Stimulated activated CD8-positive, alpha-beta memory T cell treated with anti-CD3 and anti-CD28 coated beads, Interleukin-7, amount 100 ng/mL, for 1 hour (primary cell): ENCODE results near the gene NUTM2E.
"Not testable (repeated sequence)": the region's sequence is repeated elsewhere in the genome, so short reads cannot be mapped to it uniquely, and the experiment has no call there.

Experiments
- DNase-seq, 2 donors: peaks; one replicate each; pipeline ENCODE4 v3.0.0-alpha.2; 2020; ENCODE audit warnings: low read depth in 2 of 2

The NUTM2E gene, protein sequence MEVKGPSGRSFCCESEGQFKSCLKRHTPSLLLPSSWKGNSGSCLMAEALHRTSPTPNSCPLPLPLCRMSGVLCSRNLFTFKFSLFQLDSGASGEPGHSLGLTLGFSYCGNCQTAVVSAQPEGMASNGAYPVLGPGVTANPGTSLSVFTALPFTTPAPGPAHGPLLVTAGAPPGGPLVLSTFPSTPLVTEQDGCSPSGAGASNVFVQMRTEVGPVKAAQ (N-terminal part only)

DNA sequence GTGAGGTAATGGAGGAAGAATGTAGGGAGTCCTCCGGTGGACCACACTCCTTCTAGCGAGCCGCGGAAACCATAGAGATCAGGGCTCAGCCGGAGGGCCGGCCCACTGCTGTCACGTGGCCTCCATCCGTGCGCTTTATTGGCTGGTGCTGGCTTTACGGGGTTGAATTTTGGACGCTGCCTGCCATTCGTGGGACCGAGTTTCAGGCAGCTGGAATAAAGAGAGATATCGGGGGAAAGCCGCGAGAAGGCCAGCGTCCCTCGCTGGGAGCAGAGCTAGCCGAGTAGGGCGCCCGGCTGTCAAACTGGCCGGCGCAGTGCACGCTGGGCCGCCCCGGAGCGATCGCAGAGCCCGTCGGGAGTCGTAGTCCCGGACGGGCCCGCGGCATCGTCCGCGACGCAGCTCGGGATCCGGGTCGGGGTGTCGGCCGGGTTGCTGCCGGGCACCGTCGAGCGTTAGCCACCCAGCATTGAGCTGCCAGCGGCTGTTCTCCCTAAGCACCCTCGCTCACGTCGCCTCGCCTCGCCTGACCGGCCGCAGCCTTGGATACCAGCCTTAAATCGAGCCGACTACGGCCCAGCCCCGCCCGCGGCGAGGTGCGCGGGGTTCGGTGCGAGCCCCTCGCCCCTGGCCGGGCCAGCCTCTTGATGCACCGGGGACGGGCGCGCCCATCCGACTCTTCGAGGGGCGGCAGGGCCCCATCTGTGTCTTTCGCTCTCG is at the start of gene NUTM2E:
Gene NUTM2E, plus strand, starts transcription at position 244 of the 720 bp plus-strand sequence. CDS start 15,002 bp downstream, outside the sequence.
- DNase-seq = peak; percentile 45

DNA sequence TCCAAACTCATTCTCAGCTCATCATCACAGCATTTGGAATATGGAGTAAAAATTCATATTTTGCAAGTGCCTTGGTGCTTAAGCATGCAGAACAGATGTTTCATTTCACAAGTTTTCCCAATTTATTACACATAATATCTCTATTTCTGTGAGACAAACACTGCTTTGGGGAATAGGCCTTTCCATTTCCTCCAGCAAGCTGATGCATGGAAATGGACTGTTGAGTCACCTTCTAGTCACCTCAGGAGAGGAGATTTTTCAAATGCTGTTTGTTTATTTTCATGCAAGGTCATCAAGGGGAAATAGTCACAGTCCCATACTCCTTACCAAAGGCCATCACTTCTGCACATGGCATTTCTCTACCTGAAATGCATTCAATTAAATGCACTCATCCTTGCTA is 48.5 kb upstream of the NUTM2E start:
- DNase-seq = not testable (repeated sequence)

GRCh38 chr10:79779310-79779938 is 47.1 kb upstream of the NUTM2E start:
- DNase-seq = peak; percentile 20 to 32

- not testable (repeated sequence) for DNase-seq
These were observed 46.5 kb upstream of the NUTM2E start for GRCh38 chr10:79779992-79780391.

GRCh38 chr10:79781584-79781983 is 45.0 kb upstream of the NUTM2E start:
- not testable (repeated sequence) for DNase-seq

GRCh38 chr10:79787455-79787952 is 39.0 kb upstream of the NUTM2E start:
- not testable (repeated sequence) for DNase-seq

GRCh38 chr10:79789351-79789750 is 37.2 kb upstream of the NUTM2E start:
- DNase-seq = not testable (repeated sequence)

GRCh38 chr10:79791906-79792517 is 34.5 kb upstream of the NUTM2E start:
- DNase-seq = not testable (repeated sequence)

GRCh38 chr10:79799337-79799736 is 27.2 kb upstream of the NUTM2E start:
- DNase-seq = not testable (repeated sequence)

GRCh38 chr10:79805857-79806256 is 20.7 kb upstream of the NUTM2E start:
- not testable (repeated sequence) for DNase-seq

- DNase-seq = not testable (repeated sequence)
These were observed 14.6 kb upstream of the NUTM2E start for GRCh38 chr10:79811895-79812294.

GRCh38 chr10:79816290-79816689 is 10.2 kb upstream of the NUTM2E start:
- DNase-seq = not testable (repeated sequence)

DNA sequence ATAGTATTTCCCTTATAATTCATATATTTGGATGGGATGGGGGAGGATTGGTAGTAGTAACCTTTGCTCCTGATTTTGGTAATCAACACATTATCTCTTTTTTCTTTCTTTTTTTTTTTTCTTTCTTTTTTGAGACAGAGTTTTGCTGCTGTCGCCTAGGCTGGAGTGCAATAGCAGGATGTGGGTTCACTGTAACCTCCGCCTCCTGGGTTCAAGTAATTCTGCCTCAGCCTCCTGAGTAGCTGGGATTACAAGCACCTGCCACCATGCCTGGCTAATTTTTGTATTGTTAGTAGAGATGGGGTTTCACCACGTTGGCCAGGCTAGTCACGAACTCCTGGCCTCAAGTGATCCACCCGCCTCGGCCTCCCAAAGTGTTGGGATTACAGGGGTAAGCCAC is 3.2 kb upstream of the NUTM2E start:
- DNase-seq = not testable (repeated sequence)

DNA sequence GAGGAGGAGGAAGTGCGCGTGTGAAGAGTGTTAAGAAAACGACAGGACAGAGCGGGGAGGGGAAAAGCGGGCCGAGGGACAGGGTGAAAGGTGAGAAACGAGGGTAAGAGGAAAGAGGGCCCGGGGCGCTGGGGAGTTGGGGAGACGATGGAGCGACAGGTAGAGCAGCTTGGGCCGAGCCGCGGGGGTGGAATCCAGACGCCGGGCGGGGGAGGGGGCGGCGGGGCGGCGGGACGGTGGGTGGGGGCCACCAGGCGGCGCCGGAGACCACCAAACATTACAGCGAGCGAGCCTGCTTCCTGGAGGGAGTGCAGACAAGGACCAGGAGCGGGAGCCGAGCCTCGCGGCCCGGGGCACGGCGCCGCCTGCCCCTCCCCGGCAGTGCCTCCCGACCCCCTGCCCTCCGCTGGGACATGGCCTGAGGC is 940 bp upstream of the NUTM2E start:
- DNase-seq = not testable (repeated sequence)

GRCh38 chr10:79826131-79826495 is 426 bp upstream of the NUTM2E start:
- not testable (repeated sequence) for DNase-seq

DNA sequence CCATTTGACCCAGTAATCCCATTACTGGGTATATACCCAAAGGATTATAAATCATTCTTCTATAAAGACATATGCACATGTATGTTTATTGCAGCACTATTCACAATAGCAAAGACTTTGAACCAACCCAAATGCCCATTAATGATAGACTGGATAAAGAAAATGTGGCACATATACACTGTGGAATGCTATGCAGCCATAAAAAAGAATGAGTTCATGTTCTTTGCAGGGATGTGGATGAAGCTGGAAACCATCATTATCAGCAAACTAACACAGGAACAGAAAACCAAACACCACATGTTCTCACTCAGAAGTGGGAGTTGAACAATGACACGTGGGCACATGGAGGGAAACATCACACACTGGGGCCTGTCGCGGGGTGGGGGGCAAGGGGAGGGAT is 7.3 kb downstream of the NUTM2E start:
- DNase-seq = not testable (repeated sequence)

GRCh38 chr10:79835891-79836290 is 9.4 kb downstream of the NUTM2E start:
- not testable (repeated sequence) for DNase-seq

DNA sequence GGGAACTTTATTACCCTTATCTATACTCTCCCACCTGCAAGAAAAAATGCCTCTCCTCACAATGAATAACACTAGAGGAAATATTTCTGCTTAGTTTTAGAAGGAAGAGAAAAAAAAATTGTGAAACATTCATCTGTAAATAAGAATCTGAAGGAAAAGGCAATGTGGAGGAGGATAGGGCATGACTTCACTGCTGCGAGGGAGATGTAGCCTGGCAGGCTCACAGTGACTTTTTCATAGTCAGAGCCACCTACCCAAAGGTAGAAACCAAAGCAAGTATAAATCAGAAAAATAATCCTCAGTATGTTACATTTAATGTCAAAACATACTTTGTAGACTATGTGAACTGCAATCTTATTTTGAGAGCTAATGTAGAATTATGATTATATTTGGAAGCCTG is 10.4 kb downstream of the NUTM2E start:
- DNase-seq = not testable (repeated sequence)

GRCh38 chr10:79838441-79838840 is 11.9 kb downstream of the NUTM2E start:
- not testable (repeated sequence) for DNase-seq

DNA sequence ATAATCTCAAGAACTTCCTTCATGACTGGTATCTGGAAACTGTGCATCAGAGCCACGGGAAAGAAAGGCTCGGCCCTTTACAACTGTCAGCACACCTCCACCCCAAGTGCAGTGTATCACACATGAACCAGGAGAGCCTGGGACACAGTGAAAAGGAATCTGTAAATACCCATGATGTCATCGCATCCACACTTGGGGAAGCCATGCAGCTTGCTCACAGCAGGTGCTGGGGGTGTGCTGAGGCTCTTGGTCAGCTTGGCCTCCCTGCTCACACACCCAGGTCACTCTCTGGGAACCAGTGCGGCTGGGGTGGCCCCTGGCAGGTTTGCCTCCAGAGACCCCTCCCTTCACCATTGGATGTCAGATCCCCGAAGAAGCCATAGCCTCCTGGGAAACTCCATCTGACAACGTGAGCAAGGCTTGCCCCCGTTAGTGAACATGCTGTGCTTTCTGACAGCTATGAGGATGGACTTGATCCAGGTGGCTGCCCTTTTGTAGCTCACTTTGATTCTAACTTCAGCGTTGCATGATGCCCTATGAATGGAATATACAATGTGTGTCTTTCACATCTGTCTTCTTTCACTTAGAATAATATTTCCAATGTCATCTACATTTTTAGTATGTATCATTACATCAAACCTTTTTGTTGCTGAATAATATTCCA is 26.8 kb downstream of the NUTM2E start:
- DNase-seq = not testable (repeated sequence)

DNA sequence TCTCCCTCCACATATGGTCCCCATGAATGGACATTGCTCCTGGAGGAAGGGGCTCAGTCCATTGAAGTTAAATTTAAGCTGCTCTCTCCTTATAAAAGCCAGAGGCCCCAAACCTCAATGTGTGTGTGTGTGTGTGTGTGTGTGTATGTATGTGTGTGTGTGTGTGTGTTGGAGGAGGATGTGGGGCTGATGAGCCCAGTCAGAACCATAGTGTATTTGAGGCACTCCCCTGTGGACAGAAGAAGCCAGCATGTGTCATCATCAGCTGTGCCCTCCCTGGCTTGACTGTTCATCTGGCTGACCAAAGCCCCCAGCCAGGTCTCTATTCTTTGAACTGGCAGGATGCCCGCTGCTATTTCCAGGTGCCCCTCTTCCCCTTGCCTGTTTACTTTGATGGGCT is 35.7 kb downstream of the NUTM2E start:
- not testable (repeated sequence) for DNase-seq
